ENCODE results near the gene SEMA3C.

SEMA3C gene

DNA sequence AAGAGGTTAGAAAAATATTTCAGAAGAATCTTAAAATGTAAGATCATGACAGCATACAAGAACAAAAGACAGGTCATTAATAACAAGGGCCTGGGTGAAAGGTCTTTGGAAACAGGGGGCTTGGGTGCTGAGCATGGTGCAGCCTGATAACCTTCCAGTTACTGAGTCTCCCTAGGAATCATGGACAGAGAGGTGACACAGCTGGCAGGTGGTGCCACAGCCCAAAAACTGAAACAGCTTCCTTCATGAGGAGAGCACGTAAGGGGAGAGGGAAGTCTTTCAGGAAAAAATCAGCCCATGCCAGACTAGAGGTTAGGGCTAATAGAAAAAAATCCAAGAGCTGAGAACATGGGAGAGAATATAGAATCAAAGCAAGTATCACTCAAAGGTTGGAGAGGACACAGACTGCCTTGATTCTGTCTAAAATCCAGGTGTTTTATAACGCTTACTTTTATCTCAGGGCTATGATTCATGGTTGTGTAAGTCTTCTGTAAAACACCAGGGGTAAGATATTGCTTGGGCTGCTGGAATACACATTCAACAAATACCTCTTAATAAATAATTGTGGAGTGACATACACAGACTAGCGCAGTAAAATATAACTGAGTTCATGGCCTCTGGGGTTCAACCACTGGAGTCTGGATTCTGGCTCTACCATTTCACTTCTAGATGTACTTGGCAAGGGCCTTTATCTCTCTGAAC, 88.1 kb downstream of the SEMA3C start:
- peaks cover 0 to 41% (median 19%) of the 10 kb centered on the region in 5 donors for H3K4me1 ChIP-seq (ENCODE audit: control insufficient read depth in 5 of 5, insufficient read depth in 5 of 5, low read length in 5 of 5)
- peak overlapping the region; percentile 5 for H3K27ac ChIP-seq (ENCODE audit: low read depth, low read length)
- no peak overlapping the region for H3K4me3 ChIP-seq (ENCODE audit: low read depth in 1 of 5, low read length in 5 of 5)
- no peaks in the 10 kb centered on the region for H3K27me3 ChIP-seq (ENCODE audit: control insufficient read depth in 5 of 5, insufficient read depth in 4 of 5, low read length in 5 of 5)
- H3K9ac ChIP-seq (ENCODE audit: low read length in 5 of 5), result peak overlapping the region in 1 of 5 donors; percentile 25
- H3K9me3 ChIP-seq (ENCODE audit: control insufficient read depth in 5 of 5, low read length in 5 of 5), result no peaks in the 10 kb centered on the region
- H3K36me3 ChIP-seq (ENCODE audit: control insufficient read depth in 5 of 5, insufficient read depth in 5 of 5, low read length in 5 of 5), result peaks cover 0 to 3% (median 0%) of the 10 kb centered on the region in 5 donors

DNA sequence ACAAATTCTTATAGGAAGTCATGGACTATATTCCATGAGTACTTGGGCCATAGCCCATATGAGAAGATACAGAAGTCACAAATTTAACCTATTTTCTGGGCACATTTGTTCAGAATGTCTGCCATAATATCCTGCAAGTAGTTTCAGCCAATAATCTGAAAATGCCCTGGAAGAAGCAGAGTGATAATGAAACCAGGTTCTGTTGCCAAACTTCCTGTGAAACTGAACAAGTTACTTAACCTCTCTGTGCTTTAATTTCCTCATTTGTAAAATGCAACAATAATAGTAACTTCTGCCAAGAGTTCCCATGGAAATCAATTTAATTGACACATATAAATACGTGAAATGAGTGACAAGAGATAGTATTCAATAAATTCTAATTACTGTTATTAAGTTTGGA, 88.8 kb downstream of the SEMA3C start:
- Histone ChIP-seq H3K27ac (ENCODE audit: low read depth, low read length) (peak overlapping the region; percentile 5), H3K9ac (ENCODE audit: low read length in 5 of 5) (no peak overlapping the region), H3K9me3 (ENCODE audit: control insufficient read depth in 5 of 5, low read length in 5 of 5) (no peaks in the 10 kb centered on the region), H3K36me3 (ENCODE audit: control insufficient read depth in 5 of 5, insufficient read depth in 5 of 5, low read length in 5 of 5) (peaks cover 0 to 3% (median 0%) of the 10 kb centered on the region in 5 donors), H3K4me1 (ENCODE audit: control insufficient read depth in 5 of 5, insufficient read depth in 5 of 5, low read length in 5 of 5) (peaks cover 0 to 41% (median 19%) of the 10 kb centered on the region in 5 donors), H3K4me3 (ENCODE audit: low read depth in 1 of 5, low read length in 5 of 5) (no peak overlapping the region), H3K27me3 (ENCODE audit: control insufficient read depth in 5 of 5, insufficient read depth in 4 of 5, low read length in 5 of 5) (no peaks in the 10 kb centered on the region)

DNA sequence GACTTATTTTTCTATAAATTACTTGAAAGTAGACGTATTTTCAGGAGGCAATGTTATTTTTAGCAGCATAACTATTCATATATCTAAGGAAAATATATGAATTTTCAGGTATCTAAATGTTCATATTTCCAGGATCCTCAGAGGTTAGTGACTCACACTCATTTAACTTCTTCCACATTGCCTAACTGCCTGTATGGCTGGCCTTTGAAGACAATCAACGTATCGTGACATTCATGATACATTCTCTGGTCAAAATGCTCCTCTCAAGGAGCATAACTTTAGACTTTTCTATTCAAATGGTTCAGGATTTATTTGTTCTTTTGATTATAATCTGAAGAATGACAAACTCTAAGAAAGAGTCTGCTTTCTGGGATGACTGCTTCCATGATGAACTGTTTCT, 89.3 kb downstream of the SEMA3C start:
- H3K9ac ChIP-seq (ENCODE audit: low read length in 5 of 5), result no peak overlapping the region
- H3K27me3 ChIP-seq (ENCODE audit: control insufficient read depth in 5 of 5, insufficient read depth in 4 of 5, low read length in 5 of 5), result no peaks in the 10 kb centered on the region
- no peak overlapping the region for H3K27ac ChIP-seq (ENCODE audit: low read depth, low read length)
- peaks cover 0 to 3% (median 0%) of the 10 kb centered on the region in 5 donors for H3K36me3 ChIP-seq (ENCODE audit: control insufficient read depth in 5 of 5, insufficient read depth in 5 of 5, low read length in 5 of 5)
- peaks cover 0 to 41% (median 19%) of the 10 kb centered on the region in 5 donors for H3K4me1 ChIP-seq (ENCODE audit: control insufficient read depth in 5 of 5, insufficient read depth in 5 of 5, low read length in 5 of 5)
- no peak overlapping the region for H3K4me3 ChIP-seq (ENCODE audit: low read depth in 1 of 5, low read length in 5 of 5)
- no peaks in the 10 kb centered on the region for H3K9me3 ChIP-seq (ENCODE audit: control insufficient read depth in 5 of 5, low read length in 5 of 5)

- Histone ChIP-seq H3K9ac (ENCODE audit: low read length in 5 of 5) (peak overlapping the region in 1 of 5 donors; percentile 40), H3K27ac (ENCODE audit: low read depth, low read length) (peak overlapping the region; percentile 54), H3K36me3 (ENCODE audit: control insufficient read depth in 5 of 5, insufficient read depth in 5 of 5, low read length in 5 of 5) (peaks cover 0 to 6% (median 0%) of the 10 kb centered on the region in 5 donors), H3K9me3 (ENCODE audit: control insufficient read depth in 5 of 5, low read length in 5 of 5) (no peaks in the 10 kb centered on the region), H3K27me3 (ENCODE audit: control insufficient read depth in 5 of 5, insufficient read depth in 4 of 5, low read length in 5 of 5) (no peaks in the 10 kb centered on the region), H3K4me1 (ENCODE audit: control insufficient read depth in 5 of 5, insufficient read depth in 5 of 5, low read length in 5 of 5) (peaks cover 0 to 35% (median 19%) of the 10 kb centered on the region in 5 donors), H3K4me3 (ENCODE audit: low read depth in 1 of 5, low read length in 5 of 5) (no peak overlapping the region)
Measured at GRCh38 chr7:80827239-80827633, 91.6 kb downstream of the SEMA3C start.

DNA sequence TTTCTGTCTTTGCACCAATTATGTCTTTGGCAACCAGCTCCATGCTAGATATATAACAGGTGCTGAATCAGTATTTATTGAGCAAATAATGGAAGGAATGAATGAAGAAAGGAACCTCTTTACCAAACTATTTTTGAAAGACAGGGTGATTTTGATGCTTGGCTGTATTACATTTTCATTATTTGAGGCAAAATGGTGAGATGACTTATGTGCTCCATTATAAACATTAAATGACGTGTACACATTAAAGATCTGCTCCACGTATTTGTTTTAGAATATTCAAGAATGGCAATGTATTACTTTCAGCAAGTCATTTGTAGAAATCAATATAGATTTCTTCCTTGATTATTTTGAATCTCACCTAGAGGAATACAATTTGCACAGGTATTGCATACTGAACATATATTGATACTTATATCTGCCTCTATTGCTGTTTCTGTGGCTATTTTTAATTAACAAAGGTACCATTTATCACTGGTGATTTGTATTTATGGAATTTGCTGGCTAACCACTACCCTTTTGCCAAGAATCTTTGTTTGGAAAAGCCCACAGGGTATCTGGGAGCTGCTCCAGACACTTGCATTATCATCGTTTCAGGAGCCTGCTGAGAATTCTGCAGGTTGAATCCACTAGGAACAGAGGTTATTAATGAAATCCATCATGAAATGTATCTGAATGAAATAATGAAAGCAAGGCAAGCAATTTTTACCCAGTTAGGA, 92.2 kb downstream of the SEMA3C start:
- no peak overlapping the region for H3K9ac ChIP-seq (ENCODE audit: low read length in 5 of 5)
- peak overlapping the region; percentile 54 for H3K27ac ChIP-seq (ENCODE audit: low read depth, low read length)
- H3K4me1 ChIP-seq (ENCODE audit: control insufficient read depth in 5 of 5, insufficient read depth in 5 of 5, low read length in 5 of 5), result peaks cover 0 to 35% (median 19%) of the 10 kb centered on the region in 5 donors
- no peaks in the 10 kb centered on the region for H3K9me3 ChIP-seq (ENCODE audit: control insufficient read depth in 5 of 5, low read length in 5 of 5)
- no peak overlapping the region for H3K4me3 ChIP-seq (ENCODE audit: low read depth in 1 of 5, low read length in 5 of 5)
- no peaks in the 10 kb centered on the region for H3K27me3 ChIP-seq (ENCODE audit: control insufficient read depth in 5 of 5, insufficient read depth in 4 of 5, low read length in 5 of 5)
- H3K36me3 ChIP-seq (ENCODE audit: control insufficient read depth in 5 of 5, insufficient read depth in 5 of 5, low read length in 5 of 5), result peaks cover 0 to 8% (median 2%) of the 10 kb centered on the region in 5 donors

- Histone ChIP-seq H3K36me3 (ENCODE audit: control insufficient read depth in 5 of 5, insufficient read depth in 5 of 5, low read length in 5 of 5) (peaks cover 0 to 8% (median 2%) of the 10 kb centered on the region in 5 donors), H3K4me1 (ENCODE audit: control insufficient read depth in 5 of 5, insufficient read depth in 5 of 5, low read length in 5 of 5) (peaks cover 0 to 25% (median 12%) of the 10 kb centered on the region in 5 donors), H3K27ac (ENCODE audit: low read depth, low read length) (peak overlapping the region; percentile 54), H3K9me3 (ENCODE audit: control insufficient read depth in 5 of 5, low read length in 5 of 5) (no peaks in the 10 kb centered on the region), H3K9ac (ENCODE audit: low read length in 5 of 5) (no peak overlapping the region), H3K4me3 (ENCODE audit: low read depth in 1 of 5, low read length in 5 of 5) (no peak overlapping the region), H3K27me3 (ENCODE audit: control insufficient read depth in 5 of 5, insufficient read depth in 4 of 5, low read length in 5 of 5) (no peaks in the 10 kb centered on the region)
Measured at GRCh38 chr7:80825499-80825898, 93.4 kb downstream of the SEMA3C start.

- H3K4me3 ChIP-seq (ENCODE audit: low read depth in 1 of 5, low read length in 5 of 5), result no peak overlapping the region
- no peak overlapping the region for H3K27ac ChIP-seq (ENCODE audit: low read depth, low read length)
- peaks cover 0 to 19% (median 6%) of the 10 kb centered on the region in 5 donors for H3K4me1 ChIP-seq (ENCODE audit: control insufficient read depth in 5 of 5, insufficient read depth in 5 of 5, low read length in 5 of 5)
- no peak overlapping the region for H3K9ac ChIP-seq (ENCODE audit: low read length in 5 of 5)
- peaks cover 0 to 8% (median 2%) of the 10 kb centered on the region in 5 donors for H3K36me3 ChIP-seq (ENCODE audit: control insufficient read depth in 5 of 5, insufficient read depth in 5 of 5, low read length in 5 of 5)
- no peaks in the 10 kb centered on the region for H3K27me3 ChIP-seq (ENCODE audit: control insufficient read depth in 5 of 5, insufficient read depth in 4 of 5, low read length in 5 of 5)
- no peaks in the 10 kb centered on the region for H3K9me3 ChIP-seq (ENCODE audit: control insufficient read depth in 5 of 5, low read length in 5 of 5)
Measured at GRCh38 chr7:80824253-80824652, 94.6 kb downstream of the SEMA3C start.

GRCh38 chr7:80823057-80823456, 95.8 kb downstream of the SEMA3C start:
- Histone ChIP-seq H3K4me3 (ENCODE audit: low read depth in 1 of 5, low read length in 5 of 5) (no peak overlapping the region), H3K36me3 (ENCODE audit: control insufficient read depth in 5 of 5, insufficient read depth in 5 of 5, low read length in 5 of 5) (peaks cover 0 to 8% (median 2%) of the 10 kb centered on the region in 5 donors)

GRCh38 chr7:80821771-80822319, 97.0 kb downstream of the SEMA3C start:
- Histone ChIP-seq H3K36me3 (ENCODE audit: control insufficient read depth in 5 of 5, insufficient read depth in 5 of 5, low read length in 5 of 5) (peaks cover 0 to 8% (median 2%) of the 10 kb centered on the region in 5 donors), H3K4me1 (ENCODE audit: control insufficient read depth in 5 of 5, insufficient read depth in 5 of 5, low read length in 5 of 5) (peaks cover 0 to 6% (median 2%) of the 10 kb centered on the region in 5 donors), H3K27ac (ENCODE audit: low read depth, low read length) (no peak overlapping the region), H3K9me3 (ENCODE audit: control insufficient read depth in 5 of 5, low read length in 5 of 5) (no peaks in the 10 kb centered on the region), H3K27me3 (ENCODE audit: control insufficient read depth in 5 of 5, insufficient read depth in 4 of 5, low read length in 5 of 5) (no peaks in the 10 kb centered on the region), H3K4me3 (ENCODE audit: low read depth in 1 of 5, low read length in 5 of 5) (no peak overlapping the region), H3K9ac (ENCODE audit: low read length in 5 of 5) (no peak overlapping the region)

More at GRCh38 chr7:80823057-80823456, 95.8 kb downstream of the SEMA3C start:
- Histone ChIP-seq H3K27me3 (ENCODE audit: control insufficient read depth in 5 of 5, insufficient read depth in 4 of 5, low read length in 5 of 5) (no peaks in the 10 kb centered on the region), H3K4me1 (ENCODE audit: control insufficient read depth in 5 of 5, insufficient read depth in 5 of 5, low read length in 5 of 5) (peaks cover 0 to 17% (median 5%) of the 10 kb centered on the region in 5 donors), H3K9ac (ENCODE audit: low read length in 5 of 5) (no peak overlapping the region), H3K9me3 (ENCODE audit: control insufficient read depth in 5 of 5, low read length in 5 of 5) (no peaks in the 10 kb centered on the region), H3K27ac (ENCODE audit: low read depth, low read length) (no peak overlapping the region)

GRCh38 chr7:80819503-80819902, 99.3 kb downstream of the SEMA3C start:
- Histone ChIP-seq H3K9ac (ENCODE audit: low read length in 5 of 5) (no peak overlapping the region), H3K36me3 (ENCODE audit: control insufficient read depth in 5 of 5, insufficient read depth in 5 of 5, low read length in 5 of 5) (peaks cover 0 to 5% (median 2%) of the 10 kb centered on the region in 5 donors), H3K27me3 (ENCODE audit: control insufficient read depth in 5 of 5, insufficient read depth in 4 of 5, low read length in 5 of 5) (no peaks in the 10 kb centered on the region), H3K4me1 (ENCODE audit: control insufficient read depth in 5 of 5, insufficient read depth in 5 of 5, low read length in 5 of 5) (peaks cover 0 to 6% (median 0%) of the 10 kb centered on the region in 5 donors), H3K27ac (ENCODE audit: low read depth, low read length) (no peak overlapping the region), H3K4me3 (ENCODE audit: low read depth in 1 of 5, low read length in 5 of 5) (no peak overlapping the region), H3K9me3 (ENCODE audit: control insufficient read depth in 5 of 5, low read length in 5 of 5) (no peaks in the 10 kb centered on the region)
